ENCODE data around the gene SCART1. TPM values are rescaled to one million over a fixed set of nuclear protein-coding genes. Genes with fewer than 3 reads are reported as not detected.
"Not testable (repeated sequence)": the region's sequence is repeated elsewhere in the genome, so short reads cannot be mapped to it uniquely, and the experiment has no call there.

Gene SCART1
- total RNA-seq, 1 donor from 2014 or later = 1.5 TPM

DNA sequence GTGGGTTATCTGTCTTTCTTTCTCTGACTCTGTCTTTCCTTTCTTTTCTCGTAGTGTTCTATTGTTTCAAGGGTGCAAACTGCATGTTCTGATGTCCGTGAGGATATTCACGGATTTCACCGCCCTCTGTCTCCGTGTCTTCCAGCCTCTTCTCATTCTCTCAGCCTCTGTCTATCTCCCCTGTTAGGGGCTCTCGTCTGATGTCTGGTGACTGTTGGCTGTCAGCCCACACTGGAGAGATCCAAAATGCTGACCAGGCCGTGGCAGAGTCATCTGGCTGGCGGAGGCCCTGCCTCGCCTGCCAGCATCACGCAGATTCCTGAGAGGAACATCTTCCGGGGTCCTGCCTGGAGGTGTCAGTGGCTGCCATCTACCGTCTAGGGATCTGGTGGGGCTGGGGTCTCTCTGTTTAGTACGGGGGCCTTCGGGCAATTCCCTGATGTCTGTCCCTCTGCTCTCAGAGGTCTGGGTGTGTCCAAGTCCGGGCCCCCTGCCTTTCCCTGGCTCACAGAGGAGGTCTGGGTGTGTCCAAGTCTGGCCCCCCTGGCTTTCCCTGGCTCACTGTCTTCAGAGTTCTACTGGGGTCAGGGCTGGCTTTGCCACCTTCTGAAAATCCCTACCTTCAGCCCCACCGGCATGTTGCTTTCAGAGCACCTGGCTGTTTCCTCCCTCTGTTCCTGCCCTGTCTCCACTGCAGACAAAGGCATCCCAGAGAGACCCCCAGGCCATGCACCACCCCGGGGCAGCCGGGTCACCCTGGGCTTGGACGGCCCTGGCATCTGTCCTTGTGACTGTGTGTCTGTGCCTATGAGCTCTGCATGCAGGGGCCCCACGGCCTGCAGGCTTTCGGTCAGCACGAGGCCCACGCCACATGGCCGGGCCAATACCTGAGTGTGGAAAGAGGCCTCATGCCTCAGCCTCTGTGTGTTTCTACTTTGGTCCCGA, 14.0 kb upstream of the SCART1 start:
- Histone ChIP-seq H3K27ac (no peak overlapping the region), H3K36me3 (no peaks in the 10 kb centered on the region), H3K27me3 (no peaks in the 10 kb centered on the region), H3K9me3 (no peaks in the 10 kb centered on the region), H3K4me3 (no peak overlapping the region), H3K4me1 (no peaks in the 10 kb centered on the region)
- intact Hi-C loops (cut with DNase I) = no loop called here
- DNase-seq (ENCODE audit: extremely low spot score in 2 of 2) = peak in 1 of 2 donors; percentile 82
- TF ChIP-seq, protein P1, sequence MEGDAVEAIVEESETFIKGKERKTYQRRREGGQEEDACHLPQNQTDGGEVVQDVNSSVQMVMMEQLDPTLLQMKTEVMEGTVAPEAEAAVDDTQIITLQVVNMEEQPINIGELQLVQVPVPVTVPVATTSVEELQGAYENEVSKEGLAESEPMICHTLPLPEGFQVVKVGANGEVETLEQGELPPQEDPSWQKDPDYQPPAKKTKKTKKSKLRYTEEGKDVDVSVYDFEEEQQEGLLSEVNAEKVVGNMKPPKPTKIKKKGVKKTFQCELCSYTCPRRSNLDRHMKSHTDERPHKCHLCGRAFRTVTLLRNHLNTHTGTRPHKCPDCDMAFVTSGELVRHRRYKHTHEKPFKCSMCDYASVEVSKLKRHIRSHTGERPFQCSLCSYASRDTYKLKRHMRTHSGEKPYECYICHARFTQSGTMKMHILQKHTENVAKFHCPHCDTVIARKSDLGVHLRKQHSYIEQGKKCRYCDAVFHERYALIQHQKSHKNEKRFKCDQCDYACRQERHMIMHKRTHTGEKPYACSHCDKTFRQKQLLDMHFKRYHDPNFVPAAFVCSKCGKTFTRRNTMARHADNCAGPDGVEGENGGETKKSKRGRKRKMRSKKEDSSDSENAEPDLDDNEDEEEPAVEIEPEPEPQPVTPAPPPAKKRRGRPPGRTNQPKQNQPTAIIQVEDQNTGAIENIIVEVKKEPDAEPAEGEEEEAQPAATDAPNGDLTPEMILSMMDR (IDR thresholded peaks at IDR 0.05) = no peak
- TF ChIP-seq POLR2A (IDR thresholded peaks at IDR 0.05) (no peak), POLR2AphosphoS5 (IDR thresholded peaks at IDR 0.05; ENCODE audit: insufficient read depth in 1 of 2, low read depth in 1 of 2) (no peak)

- Histone ChIP-seq H3K9me3 (no peaks in the 10 kb centered on the region), H3K4me3 (no peak overlapping the region), H3K27ac (no peak overlapping the region), H3K4me1 (no peaks in the 10 kb centered on the region), H3K27me3 (no peaks in the 10 kb centered on the region), H3K36me3 (no peaks in the 10 kb centered on the region)
- intact Hi-C loops (cut with DNase I) = no loop called here
- no peak for DNase-seq (ENCODE audit: extremely low spot score in 2 of 2)
- TF ChIP-seq POLR2A (IDR thresholded peaks at IDR 0.05) (no peak), POLR2AphosphoS5 (IDR thresholded peaks at IDR 0.05; ENCODE audit: insufficient read depth in 1 of 2, low read depth in 1 of 2) (no peak)
- TF ChIP-seq, protein P1 (IDR thresholded peaks at IDR 0.05) = no peak
Observed at GRCh38 chr10:133440633-133441285, 13.0 kb upstream of the SCART1 start.

DNA sequence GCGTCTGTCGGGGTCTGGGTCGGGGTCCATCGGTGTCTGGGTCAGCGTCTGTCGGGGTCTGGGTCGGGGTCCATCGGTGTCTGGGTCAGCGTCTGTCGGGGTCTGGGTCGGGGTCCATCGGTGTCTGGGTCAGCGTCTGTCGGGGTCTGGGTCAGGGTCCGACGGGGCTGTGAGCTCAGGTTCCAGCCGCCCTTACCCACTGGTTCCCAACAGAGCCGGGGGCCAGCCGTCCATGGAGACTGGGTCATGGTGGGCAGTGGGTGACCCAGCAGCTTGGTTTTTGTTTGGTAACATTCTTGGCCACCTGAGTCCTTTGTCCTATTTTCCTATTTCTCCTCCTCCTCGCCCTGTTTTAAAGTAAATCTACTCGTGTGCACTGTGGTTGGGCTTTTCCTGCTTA, 12.4 kb upstream of the SCART1 start:
- H3K4me3 ChIP-seq; DNase-seq (ENCODE audit: extremely low spot score in 2 of 2); intact Hi-C loops (cut with DNase I); H3K36me3 ChIP-seq; H3K4me1 ChIP-seq; H3K27me3 ChIP-seq; H3K9me3 ChIP-seq; H3K27ac ChIP-seq: not testable (repeated sequence)

GRCh38 chr10:133441780-133442179, 12.0 kb upstream of the SCART1 start:
- H3K36me3 ChIP-seq = no peaks in the 10 kb centered on the region
- H3K9me3 ChIP-seq = peaks cover 3% of the 10 kb centered on the region
- no peak overlapping the region for H3K27ac ChIP-seq
- no peaks in the 10 kb centered on the region for H3K27me3 ChIP-seq
- DNase-seq (ENCODE audit: extremely low spot score in 2 of 2) = no peak
- intact Hi-C loops (cut with DNase I) = no loop called here
- TF ChIP-seq, protein P1 (IDR thresholded peaks at IDR 0.05) = no peak
- TF ChIP-seq POLR2AphosphoS5 (IDR thresholded peaks at IDR 0.05; ENCODE audit: insufficient read depth in 1 of 2, low read depth in 1 of 2) = no peak
- H3K4me1 ChIP-seq = no peaks in the 10 kb centered on the region
- H3K4me3 ChIP-seq = no peak overlapping the region

- H3K27me3 ChIP-seq = no peaks in the 10 kb centered on the region
- H3K27ac ChIP-seq = no peak overlapping the region
- intact Hi-C loops (cut with DNase I) = no loop called here
- H3K4me1 ChIP-seq = no peaks in the 10 kb centered on the region
- no peaks in the 10 kb centered on the region for H3K36me3 ChIP-seq
- no peak overlapping the region for H3K4me3 ChIP-seq
- H3K9me3 ChIP-seq = peaks cover 9% of the 10 kb centered on the region
- no peak for DNase-seq (ENCODE audit: extremely low spot score in 2 of 2)
- TF ChIP-seq POLR2A (IDR thresholded peaks at IDR 0.05) = no peak
- TF ChIP-seq, protein P1 (IDR thresholded peaks at IDR 0.05) = no peak
- TF ChIP-seq POLR2AphosphoS5 (IDR thresholded peaks at IDR 0.05; ENCODE audit: insufficient read depth in 1 of 2, low read depth in 1 of 2) = no peak
Observed at GRCh38 chr10:133442191-133442966, 11.4 kb upstream of the SCART1 start.

Data from vagina (tissue), 2 donors.